ENCODE measurements around the gene BPTF.

GRCh38 chr17:68020409-68020756 lies 195.1 kb downstream of the BPTF start:
- peak; percentile 47 for TF ChIP-seq GATA2 (IDR thresholded peaks at IDR 0.05; ENCODE audit: low read depth, low read length)
- no peak for TF ChIP-seq GATA3 (IDR thresholded peaks at IDR 0.05; ENCODE audit: low read depth, low read length)
